Stimulated activated CD4-positive, alpha-beta T cell treated with anti-CD3 and anti-CD28 coated beads, Interleukin-12 subunit alpha, Interleukin-12 subunit beta, amount 100 ng/mL, for 24 hours (primary cell): ENCODE results near the gene PRKG1.

Experiments used
- DNase-seq, 2 experiments: peaks; one replicate each; pipeline ENCODE4 v3.0.0-alpha.2; 2020; ENCODE audit warnings: low read depth in 2 of 2

The PRKG1 gene

GRCh38 chr10:51076299-51076841 lies 2.1 kb downstream of the PRKG1 start:
- DNase-seq: no peak

DNA sequence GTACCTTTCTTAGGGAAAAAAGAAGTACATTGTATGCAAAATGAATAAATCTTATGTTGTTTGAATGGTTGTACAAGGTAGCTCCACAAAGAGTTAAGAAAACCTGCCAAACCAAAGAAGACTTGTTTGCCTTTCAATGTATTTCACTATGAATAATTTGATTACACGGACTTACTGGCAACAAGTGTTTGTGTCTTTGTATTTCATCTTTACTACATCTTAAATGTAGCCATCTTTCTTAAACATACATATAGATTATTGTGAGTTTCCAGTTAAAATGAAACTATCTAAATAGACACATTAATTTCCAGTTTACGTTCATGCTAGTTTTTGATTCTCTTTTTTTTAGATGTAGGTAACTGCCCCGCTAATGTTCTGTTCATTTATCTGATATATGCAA lies 2.8 kb downstream of the PRKG1 start:
- DNase-seq: no peak

DNA sequence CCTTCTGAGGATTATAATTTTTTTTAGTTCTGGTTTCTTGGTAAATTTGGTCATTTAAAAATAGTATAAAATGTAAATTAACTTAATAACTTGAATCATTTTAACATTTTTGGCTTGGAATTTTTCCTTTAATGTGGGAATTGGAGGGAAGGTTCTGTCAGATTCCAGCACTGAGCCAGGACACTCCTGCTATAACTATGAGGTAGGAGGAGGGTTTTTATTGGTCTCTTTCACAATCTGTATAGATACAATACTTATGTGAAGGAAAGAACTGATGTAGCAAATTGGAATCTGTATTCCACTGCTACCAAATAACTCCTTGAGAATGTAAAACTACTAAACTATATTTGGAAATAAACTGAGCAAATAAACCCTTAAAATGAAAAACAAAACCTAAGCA lies 3.2 kb downstream of the PRKG1 start:
- no peak for DNase-seq

DNA sequence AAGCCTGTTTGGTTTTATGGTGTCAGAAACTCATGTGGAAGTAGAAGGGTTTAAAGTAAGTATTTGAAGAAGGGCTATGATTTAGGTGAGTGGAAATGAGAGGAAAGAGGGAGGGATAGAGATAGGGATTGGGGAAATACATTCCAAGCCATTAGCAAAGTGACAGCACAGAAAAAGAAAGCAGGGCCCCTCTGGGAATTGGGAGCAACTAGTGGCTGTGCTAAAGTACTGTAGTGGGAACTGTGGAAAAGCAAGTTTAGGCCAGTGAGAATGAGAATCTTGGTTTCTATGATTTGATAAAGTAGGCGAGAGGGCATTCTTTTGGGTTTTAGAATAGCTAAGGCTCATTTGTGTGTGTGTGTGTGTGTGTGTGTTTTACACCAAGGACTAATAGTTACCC lies 5.0 kb downstream of the PRKG1 start:
- DNase-seq: no peak

- no peak for DNase-seq
These were observed 5.5 kb downstream of the PRKG1 start for GRCh38 chr10:51079766-51080165.

DNA sequence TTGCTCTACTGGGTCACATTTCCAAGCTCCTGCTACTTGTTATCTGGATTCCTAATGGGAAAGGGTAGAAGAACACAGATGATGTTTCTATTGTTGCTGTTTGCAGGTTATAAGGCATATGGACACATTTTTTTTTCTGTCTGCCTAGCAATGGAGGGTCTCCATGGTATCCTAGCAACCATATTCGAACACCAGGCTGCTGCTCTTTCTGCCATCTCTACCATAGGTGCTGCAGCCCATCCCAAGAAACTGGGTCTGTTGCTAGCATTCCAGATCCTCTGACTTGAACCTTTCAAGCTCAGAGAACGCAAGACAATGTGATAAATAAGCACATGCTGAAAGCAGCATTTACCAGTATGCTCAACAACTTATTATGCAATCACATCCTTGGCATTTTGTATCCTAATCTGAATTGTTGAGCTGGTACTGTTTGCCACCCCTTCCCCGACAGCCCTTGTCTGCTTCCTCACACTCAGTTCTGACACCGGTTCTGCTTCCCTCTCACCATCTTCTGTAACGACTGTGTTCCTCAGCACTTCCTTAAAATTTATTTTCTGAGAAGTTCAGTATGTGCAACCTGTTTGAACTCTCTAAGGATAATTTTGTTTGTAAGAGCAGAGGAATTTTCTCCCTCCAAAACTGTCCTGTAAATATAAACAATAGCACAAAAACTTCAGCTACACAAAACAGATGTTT lies 6.2 kb downstream of the PRKG1 start:
- no peak for DNase-seq

GRCh38 chr10:51082857-51083256 lies 8.6 kb downstream of the PRKG1 start:
- DNase-seq: no peak

DNA sequence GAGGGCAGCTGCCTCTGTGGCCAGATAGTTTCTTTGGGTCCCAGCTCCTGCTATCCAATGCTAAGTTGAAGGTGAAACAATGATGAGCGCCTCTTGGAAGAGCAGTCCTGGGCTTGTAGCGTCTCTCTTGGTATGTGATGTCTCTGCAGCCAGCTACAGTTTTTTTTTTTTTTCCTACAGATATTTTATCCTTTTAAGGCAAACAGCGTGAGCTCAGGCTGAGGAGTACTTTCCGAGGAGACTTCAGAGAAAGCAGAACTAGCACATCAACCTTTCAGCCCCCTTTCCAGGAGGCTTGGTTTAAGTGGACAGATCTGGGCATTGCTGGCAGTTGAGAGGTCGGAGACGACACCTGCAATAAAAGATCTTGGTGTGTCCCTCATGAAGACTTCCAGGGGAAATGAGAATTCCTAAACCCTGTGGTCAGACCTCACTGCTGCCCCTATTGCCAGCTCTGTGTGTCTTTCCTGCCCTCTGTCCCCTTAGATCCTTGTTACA lies 9.1 kb downstream of the PRKG1 start:
- no peak for DNase-seq

DNA sequence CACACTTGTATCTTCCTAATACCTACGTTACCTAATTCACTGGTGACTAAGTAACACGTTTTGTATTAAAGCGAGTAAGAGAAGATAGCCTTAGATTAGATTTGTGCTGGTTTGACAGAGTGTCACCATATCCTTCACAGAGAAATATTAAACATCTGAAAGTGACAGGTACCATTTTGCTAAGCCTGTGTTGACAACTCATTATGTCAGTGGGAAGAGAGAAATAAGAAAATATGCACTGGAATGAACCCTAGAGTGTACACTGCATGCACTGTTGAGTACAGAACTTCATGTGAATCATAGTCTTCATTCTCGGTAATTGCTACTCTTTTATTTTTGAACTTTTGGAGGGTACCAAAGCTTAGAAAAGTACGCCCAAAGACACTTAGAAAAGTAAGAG lies 10.9 kb downstream of the PRKG1 start:
- no peak for DNase-seq

DNA sequence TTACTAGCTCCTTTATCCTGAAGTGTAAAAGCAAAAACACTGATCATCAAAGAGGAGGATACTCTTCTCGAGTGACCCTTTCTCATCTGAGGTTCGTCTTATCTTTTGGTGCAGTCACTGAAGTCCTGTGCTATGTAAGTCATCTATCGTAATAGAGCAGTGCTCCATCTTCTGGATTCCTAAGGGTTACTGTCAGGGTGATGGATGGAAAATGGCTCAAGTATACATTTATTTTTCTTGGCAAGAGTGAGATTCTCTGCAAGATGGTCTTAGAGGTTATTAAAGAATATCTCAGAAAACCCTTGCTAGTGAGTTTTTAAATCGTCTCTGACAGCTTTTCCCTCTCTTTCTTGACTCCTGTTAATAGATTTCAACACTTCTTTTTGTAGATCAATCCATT lies 12.4 kb downstream of the PRKG1 start:
- DNase-seq: no peak

DNA sequence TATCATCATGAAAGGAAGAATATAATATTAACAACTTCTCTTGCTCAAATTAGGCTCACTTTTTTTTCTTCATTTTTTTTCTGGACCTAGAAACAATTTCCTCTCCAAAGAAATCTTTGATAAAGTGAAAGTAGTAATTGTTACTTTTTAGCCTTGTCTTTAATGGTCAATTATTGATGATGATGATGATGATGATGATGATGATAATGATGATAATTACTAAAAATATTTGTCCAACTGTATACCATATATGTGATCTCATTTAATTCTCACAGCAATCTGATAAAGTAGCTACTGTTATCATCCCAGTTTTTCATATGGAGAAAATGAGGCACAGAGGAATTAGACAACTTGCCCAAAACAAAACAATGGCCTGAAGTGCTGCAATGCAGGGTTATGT lies 12.8 kb downstream of the PRKG1 start:
- no peak for DNase-seq

DNA sequence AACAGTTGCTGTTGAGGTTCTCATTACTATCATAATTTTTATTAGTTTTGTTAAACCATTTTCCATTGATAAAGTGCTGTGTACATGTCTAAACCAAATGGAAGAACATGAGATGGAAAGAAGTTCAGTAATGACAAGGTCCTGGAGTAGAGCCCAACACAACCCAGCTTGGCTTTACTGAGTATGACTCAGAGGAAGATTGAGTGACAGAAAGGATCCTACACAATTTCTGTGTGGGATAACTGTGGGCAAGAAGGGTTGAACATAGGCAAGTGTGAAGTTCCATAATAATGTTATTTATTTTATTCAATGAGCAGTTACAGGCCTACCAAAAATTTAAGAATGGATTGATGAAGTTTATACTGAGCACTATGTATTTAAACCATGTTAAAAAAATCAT lies 15.9 kb downstream of the PRKG1 start:
- DNase-seq: no peak

DNA sequence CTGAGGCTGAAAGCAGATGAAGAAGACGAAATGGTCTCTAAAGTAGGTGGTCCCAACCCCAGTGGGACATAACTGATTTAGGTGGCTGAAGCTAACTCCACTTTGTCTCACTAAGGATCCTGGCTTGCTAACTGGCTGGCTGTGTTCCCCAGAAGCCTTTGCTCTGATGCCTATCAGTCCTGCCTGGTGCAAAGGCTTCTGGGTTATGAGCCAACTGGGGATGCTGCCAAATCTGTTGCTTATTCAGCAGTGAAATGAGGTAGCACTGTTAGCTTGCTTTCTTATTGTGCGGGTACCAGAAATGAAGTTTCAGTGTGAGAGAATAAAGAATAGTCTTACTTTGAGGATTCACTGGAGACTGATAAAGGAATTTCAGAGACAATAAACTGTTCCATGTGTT lies 18.1 kb downstream of the PRKG1 start:
- no peak for DNase-seq

DNA sequence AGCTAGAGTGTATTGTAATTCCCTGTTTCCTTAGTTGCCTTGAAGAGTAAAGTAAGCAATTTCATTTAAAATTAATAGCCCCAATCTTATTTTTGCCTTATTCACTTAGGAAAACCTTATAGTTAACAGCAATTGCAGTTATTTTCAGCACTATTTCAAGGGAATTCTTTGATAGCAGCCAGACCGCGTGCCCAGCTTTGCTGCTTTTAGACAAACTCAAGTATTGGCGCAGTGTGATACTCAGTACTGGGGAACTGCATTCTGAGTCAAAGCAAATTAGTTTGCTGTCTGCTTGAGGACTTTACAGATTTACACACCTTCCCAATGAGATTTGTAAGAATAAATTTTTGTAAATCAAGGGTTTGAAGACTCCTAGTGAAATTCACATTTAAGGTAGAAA lies 21.2 kb downstream of the PRKG1 start:
- DNase-seq: no peak

DNA sequence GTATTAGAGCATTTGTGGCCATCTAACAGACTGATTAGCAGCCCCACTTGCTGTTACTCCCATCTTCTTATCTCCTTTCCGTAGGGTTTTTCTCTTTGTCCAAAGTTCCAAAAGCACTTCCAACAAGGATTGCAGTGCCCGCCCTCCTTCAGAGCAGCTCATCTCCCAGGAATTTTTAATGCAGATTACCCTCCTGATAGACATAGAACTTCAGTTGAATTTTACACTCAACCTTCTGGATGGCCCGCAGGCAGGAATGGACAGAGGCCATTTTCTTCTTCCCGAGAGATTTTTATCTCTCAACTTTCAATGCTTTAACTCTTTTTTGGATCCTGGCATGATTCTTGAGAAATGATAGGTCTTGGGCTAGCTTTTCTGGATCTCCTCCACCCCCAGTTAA lies 23.3 kb downstream of the PRKG1 start:
- no peak for DNase-seq

GRCh38 chr10:51100221-51100620 lies 25.9 kb downstream of the PRKG1 start:
- DNase-seq: no peak

GRCh38 chr10:51103554-51104217 lies 29.4 kb downstream of the PRKG1 start:
- no peak for DNase-seq

DNA sequence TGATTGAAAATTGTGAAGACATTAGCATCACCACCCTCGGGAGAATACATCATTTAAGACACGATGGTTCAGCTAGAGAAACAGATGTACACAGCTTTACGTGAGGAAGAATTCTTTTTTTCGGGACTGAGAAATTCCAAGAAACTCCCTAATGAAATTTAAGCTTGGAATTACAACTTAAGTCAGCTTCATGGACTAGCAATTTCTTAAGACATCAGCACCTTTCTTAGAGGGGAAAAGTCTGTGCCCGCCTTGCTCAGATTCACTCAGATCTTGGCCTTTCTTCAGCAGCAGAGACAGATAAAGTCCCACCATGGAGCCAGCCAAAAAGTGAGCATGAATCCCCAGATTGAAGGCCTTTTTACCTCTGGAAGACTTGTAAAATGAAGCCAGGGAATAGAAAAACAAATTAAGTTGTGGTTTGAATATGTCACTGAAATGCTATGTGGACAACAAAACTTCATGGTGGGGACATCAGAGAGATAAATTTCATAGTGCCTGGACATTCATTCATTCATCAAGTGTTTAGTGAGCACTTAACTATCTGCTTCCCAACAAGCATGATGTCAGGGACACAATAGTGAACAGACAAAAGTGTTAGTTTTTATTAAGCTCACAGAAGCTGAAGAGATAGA lies 32.1 kb downstream of the PRKG1 start:
- no peak for DNase-seq

DNA sequence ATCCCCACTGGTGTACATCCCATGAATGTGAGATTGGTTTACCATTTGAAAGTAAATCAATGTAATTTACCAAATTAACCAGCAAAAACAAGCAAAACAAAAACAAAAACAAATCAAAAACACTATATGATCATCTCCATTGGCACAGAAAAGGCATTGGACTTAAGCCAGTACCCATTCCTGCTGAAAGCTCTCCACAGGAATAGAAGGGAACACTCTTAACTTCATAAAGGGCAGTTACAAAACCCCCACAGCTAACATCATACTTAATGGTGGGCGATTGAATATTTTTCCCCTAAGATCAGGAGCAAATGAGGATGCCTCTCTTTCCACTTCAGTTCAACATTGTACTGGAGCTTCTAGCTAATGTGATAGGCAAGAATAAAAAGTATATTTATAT lies 34.1 kb downstream of the PRKG1 start:
- no peak for DNase-seq

DNA sequence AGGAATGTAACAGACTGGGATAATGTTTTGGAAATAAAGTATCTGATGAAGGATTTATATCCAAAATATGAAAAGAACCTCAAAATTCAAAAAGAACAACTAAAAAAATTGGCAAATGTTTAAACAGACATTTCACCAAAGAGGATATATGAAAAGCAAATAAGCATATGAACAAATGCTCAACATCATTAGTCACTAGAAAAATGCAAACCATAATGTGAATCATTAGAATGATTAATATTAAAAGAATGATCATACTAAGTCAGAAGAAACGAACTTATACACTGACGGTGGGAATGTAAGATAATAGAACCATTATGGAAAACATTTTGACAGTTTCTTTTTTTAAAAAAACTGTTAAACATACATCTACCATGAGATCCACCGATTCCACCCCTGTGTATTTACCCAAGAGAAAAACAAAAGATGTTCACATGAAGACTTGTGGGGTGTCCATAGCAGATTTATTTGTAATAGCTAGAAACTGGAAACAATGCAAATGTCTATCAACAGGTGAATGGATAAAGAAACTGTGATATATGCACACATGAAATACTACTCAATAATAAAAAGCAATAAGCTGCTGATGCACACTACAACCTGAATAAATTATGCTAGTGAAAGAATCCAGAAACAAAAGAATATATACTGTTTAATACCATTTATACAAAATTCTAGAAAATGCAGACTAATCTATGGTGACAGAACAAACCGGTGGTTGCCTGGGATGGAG lies 35.7 kb downstream of the PRKG1 start:
- no peak for DNase-seq

GRCh38 chr10:51112013-51112412 lies 37.7 kb downstream of the PRKG1 start:
- DNase-seq: no peak

GRCh38 chr10:51113007-51113406 lies 38.7 kb downstream of the PRKG1 start:
- DNase-seq: no peak
